Fibroblast of pulmonary artery (primary cell): ENCODE measurements around the gene NPAS3.

Experiments used
- DNase-seq: peaks from one replicate; pipeline ENCODE4 v3.0.0-alpha.2; 2010; ENCODE audit warnings: low read depth
- H3K4me3 ChIP-seq: replicated peaks from 2 replicates; pipeline ENCODE4 v1.5.1; 2011; ENCODE audit warnings: low read depth, mild to moderate bottlenecking, control low read depth, low read length, moderate library complexity
- TF ChIP-seq, protein P1 (sequence below): IDR thresholded peaks from 2 replicates; pipeline ENCODE4 v1.5.1; 2011; ENCODE audit warnings: mild to moderate bottlenecking, control low read depth, low read length, inconsistent platforms; ENCODE audit errors: missing control alignments

Gene NPAS3

DNA sequence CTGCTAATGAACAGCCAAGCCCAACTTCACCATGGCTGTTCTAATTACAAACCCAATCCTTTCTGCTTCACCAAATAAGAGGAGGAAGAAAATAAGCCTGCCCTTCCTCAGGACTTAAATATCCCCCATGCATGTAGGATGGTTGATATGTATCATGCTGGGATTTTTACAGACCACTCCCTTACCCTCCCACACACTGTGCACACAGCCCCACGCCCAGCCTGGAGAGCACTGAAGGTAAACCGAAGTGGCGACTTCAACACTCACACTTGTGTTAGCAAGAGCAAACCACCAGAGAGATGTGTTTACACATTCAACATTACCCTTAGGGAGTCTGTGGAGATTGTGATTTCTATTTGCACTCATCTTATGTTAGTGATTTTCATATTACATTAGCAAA lies 771.0 kb downstream of the NPAS3 start:
- no peak for DNase-seq
- H3K4me3 ChIP-seq: no peak overlapping the region
- TF ChIP-seq, protein P1, sequence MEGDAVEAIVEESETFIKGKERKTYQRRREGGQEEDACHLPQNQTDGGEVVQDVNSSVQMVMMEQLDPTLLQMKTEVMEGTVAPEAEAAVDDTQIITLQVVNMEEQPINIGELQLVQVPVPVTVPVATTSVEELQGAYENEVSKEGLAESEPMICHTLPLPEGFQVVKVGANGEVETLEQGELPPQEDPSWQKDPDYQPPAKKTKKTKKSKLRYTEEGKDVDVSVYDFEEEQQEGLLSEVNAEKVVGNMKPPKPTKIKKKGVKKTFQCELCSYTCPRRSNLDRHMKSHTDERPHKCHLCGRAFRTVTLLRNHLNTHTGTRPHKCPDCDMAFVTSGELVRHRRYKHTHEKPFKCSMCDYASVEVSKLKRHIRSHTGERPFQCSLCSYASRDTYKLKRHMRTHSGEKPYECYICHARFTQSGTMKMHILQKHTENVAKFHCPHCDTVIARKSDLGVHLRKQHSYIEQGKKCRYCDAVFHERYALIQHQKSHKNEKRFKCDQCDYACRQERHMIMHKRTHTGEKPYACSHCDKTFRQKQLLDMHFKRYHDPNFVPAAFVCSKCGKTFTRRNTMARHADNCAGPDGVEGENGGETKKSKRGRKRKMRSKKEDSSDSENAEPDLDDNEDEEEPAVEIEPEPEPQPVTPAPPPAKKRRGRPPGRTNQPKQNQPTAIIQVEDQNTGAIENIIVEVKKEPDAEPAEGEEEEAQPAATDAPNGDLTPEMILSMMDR: no peak

DNA sequence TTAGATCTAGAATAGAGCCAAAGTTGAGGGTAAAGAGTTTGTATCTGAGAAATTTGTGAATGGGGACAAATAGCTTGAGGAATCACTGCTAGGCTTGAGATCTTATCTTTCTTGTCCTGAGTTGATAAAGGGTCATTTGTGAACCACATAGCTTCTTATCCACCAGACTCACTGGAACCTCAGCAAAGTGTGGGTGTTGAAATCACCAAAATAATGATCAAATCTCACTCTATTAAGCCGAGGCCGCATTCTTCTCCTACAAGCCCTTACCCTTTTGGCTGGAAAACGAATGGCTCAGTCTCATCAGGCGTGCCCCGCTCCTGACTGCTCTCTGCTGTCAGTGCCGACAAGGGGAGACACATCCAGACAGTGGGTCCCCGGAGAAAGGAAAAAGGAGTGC lies 771.6 kb downstream of the NPAS3 start:
- H3K4me3 ChIP-seq: no peak overlapping the region
- no peak for DNase-seq
- TF ChIP-seq, protein P1: no peak

DNA sequence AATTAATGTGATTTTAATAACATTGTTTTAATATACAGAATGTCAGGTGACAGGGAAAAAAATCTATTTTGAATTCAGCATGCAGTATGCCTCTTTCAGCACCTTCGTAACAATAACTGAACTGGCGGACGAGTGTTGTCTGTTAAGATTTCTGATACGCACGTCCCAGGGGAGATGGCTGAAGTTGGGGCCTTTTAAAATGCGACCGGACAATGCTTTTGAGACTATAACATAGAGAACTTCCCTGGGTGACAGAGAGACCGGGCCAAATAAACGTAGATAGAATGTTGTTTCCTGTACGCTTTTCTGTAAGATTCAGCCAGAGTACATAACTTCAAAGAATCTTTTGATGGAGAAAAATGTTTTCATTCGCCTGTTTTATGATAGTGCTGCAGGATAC lies 772.5 kb downstream of the NPAS3 start:
- H3K4me3 ChIP-seq: no peak overlapping the region
- DNase-seq: no peak
- TF ChIP-seq, protein P1: no peak

DNA sequence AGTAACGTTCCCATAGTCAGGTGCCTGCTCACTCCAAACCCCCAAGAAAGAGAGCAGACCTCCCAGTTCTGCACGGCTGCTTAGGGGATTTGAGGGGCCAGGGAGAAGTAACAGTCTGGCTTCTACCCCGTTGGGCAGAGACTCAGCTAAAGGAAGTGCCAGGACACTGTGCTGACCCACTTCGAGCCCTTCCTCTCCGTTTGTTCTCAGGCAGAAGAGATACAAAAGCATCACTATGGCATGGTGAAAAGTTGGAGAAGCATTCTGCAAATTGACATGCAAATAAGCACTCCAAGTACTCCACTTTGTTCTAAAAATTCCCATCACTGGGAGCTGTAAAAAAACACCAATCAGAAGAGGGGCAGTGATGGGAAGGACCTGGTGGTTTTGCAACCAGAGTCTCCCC lies 773.1 kb downstream of the NPAS3 start:
- DNase-seq: no peak
- TF ChIP-seq, protein P1: no peak
- H3K4me3 ChIP-seq: no peak overlapping the region

DNA sequence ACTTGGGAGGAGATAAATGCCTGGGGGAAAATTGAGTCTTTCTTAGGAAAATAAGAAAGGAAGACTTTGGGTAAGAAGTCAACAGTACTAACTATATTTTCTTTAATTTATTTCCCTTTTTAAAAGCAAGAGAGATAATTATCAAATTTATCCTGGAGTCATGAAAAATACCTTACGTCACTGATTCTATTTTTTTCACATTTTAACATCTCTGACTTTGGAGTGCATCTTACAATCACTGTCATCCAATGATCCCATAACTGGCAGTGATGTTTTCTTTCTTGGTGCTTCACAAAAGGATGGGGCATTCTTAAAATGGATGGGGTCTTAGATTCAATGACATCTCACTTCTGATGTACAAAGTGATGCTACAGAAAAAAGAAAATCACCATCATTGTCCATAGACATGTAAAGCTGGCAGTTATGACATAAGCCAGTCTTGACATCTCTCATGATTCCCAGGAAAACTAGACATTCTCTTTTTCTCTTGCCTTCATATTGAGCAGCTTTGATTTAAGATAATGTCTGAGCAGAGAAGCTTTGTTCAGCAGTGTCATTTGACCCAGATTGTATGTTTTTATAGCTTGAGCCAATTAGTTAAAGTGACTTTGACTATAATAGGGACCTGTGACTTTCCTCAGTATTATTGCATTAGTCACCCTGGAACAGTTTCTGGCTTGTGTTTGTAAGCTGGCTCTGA lies 776.0 kb downstream of the NPAS3 start:
- DNase-seq: no peak
- TF ChIP-seq, protein P1: no peak
- no peak overlapping the region for H3K4me3 ChIP-seq

DNA sequence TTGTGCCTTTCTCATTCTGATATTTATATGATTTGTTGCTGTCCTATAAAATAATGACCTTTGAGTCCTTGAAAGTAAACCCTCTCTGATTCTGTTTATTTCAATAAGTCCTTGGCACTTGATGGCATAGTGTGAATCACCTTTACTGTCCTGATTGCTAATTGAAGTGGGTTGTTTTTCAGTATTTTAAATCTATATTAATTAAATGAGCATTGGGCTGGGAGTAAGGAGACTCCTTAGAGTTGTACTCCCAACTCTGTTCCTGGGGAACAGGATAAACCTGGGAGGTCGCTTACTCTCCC lies 776.5 kb downstream of the NPAS3 start:
- DNase-seq: no peak
- no peak overlapping the region for H3K4me3 ChIP-seq
- TF ChIP-seq, protein P1: no peak

DNA sequence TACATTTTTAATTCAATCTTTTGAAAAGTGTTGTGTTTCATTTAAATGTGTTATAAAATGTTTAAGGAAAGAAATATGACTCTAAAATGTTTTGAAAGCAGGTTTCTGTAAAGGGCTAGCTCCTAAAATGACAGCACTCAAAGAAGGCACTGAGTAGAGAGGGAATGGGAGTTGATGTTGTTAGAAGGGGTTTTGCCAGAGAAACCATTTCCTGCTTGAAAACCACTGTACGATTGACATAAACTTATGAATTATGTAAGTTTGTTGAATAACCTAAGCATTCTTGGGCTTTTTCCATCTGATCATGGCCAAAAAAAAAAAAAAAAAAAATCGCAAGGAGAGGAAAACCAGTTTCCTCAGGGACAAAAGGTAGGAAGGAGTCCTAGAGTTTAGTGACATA lies 778.2 kb downstream of the NPAS3 start:
- TF ChIP-seq, protein P1: no peak
- DNase-seq: no peak
- no peak overlapping the region for H3K4me3 ChIP-seq
